ENCODE results near the gene LAT.
A peak's percentile ranks its signal among the peaks of the same experiment; 100 is the strongest.

The LAT gene

DNA sequence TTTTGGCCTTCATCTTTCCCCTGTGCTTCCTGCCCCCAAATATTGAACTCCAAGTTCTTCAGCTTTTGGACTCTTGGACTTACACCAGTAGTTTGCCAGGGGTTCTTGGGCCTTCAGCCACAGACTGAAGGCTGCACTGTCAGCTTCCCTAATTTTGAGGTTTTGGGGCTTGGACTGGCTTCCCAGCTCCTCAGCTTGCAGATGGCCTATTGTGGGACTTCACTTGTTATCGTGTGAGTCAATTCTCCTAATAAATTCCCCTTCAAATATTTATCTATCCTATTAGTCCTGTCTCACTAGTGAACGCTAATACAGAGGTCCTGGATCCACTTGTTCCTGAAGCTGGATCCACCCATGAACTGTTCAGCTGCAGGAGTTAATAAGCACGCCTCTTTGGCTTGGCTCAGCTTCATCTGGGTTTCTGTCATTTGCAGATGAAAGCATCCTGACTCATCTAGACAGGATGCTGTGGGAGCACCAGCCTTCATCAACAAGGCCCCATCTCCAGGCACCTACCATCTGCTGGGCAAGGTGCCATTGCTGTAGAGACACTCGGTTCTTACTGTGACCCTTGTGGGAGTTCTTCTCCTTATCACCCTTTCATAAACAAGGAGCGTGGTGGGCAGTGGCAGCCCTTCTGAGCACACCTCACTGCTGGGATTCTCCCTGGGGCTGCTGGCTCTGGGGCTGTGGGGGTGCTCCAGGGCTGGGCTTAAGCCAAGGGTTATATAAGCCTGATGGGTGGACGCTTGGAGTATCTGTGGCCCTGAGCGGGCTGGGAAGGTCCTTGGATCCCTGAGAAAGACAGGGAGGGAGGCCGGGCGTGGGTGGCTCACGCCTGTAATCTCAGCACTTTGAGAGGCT lies 23.1 kb downstream of the LAT start:
- DNase-seq (ENCODE audit: low read depth, low spot score), result no peak

DNA sequence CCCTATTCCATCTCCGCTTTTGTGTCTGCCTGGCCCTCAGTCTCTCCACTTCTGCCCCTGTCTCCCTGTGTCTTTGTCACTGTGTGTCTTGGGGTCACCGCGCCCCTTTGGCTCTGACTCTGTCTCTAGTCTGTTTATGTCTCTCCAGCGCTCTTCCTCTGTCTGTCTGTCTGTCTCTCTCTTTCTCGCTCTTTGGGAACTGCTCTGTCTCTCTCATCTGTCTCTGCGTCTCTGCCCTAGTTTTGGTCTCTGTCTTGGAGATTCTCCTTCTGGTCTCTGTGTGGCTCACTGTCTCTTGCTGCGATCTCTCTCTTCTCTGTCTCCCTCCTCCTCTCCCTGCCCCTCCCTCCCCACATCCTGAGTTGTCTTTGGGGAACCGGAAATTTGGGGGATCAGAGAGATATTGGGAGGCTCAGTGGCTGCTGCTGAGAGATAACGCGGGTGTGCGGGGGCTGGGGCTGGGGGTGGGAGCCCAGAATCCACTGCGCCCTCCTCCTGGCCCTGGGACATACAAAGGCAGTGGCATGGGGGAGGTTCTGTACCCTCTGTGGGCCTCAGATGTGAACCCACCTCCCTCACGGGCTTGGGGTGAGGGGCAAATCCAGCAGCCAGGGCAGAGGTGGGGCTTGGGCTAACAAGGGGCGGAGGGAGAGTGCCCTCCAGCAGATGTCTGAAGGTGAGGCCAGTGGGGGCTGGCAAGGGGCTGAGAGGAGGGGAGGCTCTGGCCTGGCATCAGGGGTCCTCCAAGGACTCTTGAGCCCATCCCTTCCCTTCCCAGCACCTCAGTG lies 24.4 kb downstream of the LAT start:
- DNase-seq (ENCODE audit: low read depth, low spot score), result no peak

- DNase-seq (ENCODE audit: low read depth, low spot score), result no peak
These were observed 24.9 kb downstream of the LAT start for GRCh38 chr16:29009838-29010166.

GRCh38 chr16:29011112-29011511 lies 26.3 kb downstream of the LAT start:
- no peak for DNase-seq (ENCODE audit: low read depth, low spot score)

DNA sequence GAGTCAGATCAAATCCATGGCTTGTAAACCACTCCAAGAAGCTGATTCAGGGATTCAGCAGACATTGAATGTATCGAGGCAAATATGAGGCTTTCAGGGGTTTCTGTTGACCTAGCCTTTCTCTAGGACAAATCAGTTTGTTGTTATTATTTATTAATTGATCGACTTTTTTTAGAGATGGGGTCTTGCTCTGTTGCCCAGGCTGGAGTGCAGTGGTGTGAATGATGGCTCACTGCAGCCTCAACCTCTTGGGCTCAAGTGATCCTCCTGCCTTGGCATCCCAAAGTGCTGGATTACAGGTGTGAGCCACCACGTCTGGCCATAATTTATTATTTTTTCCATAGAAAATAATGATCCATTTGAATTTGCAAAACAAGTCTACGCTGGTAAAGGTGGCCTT lies 27.0 kb downstream of the LAT start:
- DNase-seq (ENCODE audit: low read depth, low spot score), result no peak

- DNase-seq (ENCODE audit: low read depth, low spot score), result no peak
These were observed 28.2 kb downstream of the LAT start for GRCh38 chr16:29012913-29013553.

- DNase-seq (ENCODE audit: low read depth, low spot score), result no peak
These were observed 29.8 kb downstream of the LAT start for GRCh38 chr16:29014561-29015069.

GRCh38 chr16:29022196-29022595 lies 37.3 kb downstream of the LAT start:
- no peak for DNase-seq (ENCODE audit: low read depth, low spot score)

GRCh38 chr16:29023279-29024277 lies 38.7 kb downstream of the LAT start:
- no peak for DNase-seq (ENCODE audit: low read depth, low spot score)

- no peak for DNase-seq (ENCODE audit: low read depth, low spot score)
These were observed 39.4 kb downstream of the LAT start for GRCh38 chr16:29024278-29024677.

DNA sequence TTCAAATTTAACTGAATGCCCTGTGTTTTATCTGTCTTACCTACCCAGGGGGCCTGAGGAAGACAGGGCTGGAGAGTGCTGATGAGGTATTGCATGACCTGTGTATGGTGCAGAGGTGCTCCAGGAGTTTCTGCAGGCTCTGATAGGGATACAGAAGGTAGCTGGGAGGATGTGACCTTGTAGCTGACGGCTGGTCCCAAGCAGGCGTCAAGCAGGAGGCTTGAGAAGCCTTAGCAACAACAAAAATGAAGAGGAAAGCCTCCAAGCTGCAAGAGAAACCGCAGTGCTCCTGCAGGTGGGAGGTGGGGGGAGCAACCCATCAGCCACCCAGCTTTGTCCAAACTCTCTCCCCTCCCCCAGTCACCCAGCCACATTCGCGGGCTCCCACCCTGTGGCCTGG lies 40.4 kb downstream of the LAT start:
- DNase-seq (ENCODE audit: low read depth, low spot score), result no peak

DNA sequence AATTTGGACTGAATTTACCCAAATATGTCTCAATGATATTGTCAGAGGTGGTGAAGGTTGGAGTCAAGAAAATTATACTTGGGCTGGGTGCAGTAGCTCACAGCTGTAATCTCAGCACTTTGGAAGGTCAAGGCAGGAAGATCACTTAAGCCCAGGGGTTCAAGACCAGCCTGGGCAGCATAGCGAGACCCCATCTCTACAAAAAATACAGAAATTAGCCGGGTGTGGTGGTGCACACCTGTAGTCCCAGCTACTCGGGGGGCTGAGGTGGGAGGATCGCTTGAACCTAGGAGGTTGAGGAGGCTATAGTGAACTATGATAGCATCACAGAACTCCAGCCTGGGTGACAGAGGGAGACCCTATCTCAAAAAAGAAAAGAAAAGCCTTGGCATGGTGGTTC lies 40.9 kb downstream of the LAT start:
- no peak for DNase-seq (ENCODE audit: low read depth, low spot score)

GRCh38 chr16:29028457-29029167 lies 43.8 kb downstream of the LAT start:
- DNase-seq (ENCODE audit: low read depth, low spot score), result no peak

DNA sequence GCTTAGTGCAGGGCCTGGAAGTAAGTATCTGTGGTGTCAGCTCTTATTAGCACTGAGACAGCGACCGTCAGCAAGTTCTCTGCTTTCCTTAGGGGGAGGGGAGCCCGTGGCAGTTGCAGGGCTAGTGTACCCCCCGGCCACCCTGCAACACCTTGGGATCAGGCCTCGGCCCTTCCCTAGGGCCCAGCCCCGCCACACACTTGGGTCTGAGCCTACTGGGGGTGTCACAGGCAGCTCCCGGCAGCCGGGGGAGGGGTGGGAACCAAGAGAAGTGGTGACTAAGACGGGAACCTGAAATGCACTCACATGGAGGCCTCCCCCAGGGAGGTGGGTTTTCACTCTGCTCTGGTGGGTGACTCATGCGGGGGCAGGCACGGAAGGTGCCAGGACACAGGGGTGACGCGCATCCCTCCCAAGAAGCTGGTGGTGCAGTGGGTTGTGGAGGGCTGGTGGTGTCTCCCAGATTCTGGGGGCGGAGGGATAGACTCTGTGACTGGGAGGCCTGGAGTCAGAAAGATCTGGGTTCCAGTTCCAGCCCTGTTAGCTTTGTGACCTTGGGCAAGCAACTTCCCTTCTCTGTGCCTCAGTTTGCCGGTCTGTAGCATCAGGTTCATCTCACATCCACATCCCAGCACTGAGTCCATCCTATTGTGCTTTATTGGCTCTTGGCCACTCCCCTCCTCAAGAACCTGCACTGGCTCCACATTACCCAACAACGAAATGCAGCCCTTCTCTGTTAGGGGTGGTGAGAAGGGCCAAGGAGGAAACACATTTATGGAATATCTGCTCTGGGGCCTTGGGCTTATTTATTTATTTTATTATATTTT lies 44.5 kb downstream of the LAT start:
- DNase-seq (ENCODE audit: low read depth, low spot score), result peak; percentile 82

GRCh38 chr16:29030086-29030840 lies 45.4 kb downstream of the LAT start:
- DNase-seq (ENCODE audit: low read depth, low spot score), result no peak
